Gastroesophageal sphincter (tissue), 2 donors: Measurements from ENCODE around the gene ABCA5.

Source experiments
- POLR2A ChIP-seq, 2 donors: fragments of 450-650 bp; IDR thresholded peaks; one replicate each; pipeline ENCODE4 v1.6.1; 2017; ENCODE audit warnings: antibody characterized with exemption in 2 of 2, mild to moderate bottlenecking in 2 of 2, moderate library complexity in 1 of 2
- POLR2AphosphoS5 ChIP-seq: sonication (generic); formaldehyde crosslinking; IDR thresholded peaks from one replicate; pipeline ENCODE4 v1.6.1; 2017; ENCODE audit warnings: antibody characterized with exemption

DNA sequence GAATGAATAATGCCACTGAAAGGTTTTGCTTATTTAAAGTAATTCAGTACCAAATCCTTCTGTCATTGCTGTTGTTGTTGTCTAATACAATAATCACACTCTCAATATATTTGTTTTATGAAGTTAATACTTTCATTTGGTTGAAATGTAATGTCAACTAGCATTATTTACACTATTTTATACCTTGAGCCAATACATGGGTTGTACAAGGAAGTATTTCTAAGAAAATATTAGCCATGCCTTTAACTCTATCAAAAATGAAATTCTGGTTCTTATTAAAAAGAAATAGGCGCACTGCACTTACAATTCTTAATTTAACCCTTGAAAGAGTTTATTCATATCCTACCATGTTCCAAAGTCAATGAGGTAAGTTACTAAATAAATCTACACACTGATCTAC, 80.7 kb downstream of the ABCA5 start:
- TF ChIP-seq POLR2AphosphoS5, result no peak
- TF ChIP-seq POLR2A (IDR thresholded peaks at IDR 0.05), result no peak
